NCI-H2171 (cell line): ENCODE results near the gene ATP9B.
"Not testable (repeated sequence)": the region's sequence is repeated elsewhere in the genome, so short reads cannot be mapped to it uniquely, and the experiment has no call there.

Source experiments
- DNase-seq: peaks from one replicate; lab custom pipeline; 2025; lab: John Stamatoyannopoulos, UW

ATP9B gene

GRCh38 chr18:79139206-79139605 is 70.0 kb downstream of the ATP9B start:
- no peak for DNase-seq

- no peak for DNase-seq
These were observed 77.8 kb downstream of the ATP9B start for GRCh38 chr18:79147014-79147413.

GRCh38 chr18:79151191-79151590 is 82.0 kb downstream of the ATP9B start:
- no peak for DNase-seq

DNA sequence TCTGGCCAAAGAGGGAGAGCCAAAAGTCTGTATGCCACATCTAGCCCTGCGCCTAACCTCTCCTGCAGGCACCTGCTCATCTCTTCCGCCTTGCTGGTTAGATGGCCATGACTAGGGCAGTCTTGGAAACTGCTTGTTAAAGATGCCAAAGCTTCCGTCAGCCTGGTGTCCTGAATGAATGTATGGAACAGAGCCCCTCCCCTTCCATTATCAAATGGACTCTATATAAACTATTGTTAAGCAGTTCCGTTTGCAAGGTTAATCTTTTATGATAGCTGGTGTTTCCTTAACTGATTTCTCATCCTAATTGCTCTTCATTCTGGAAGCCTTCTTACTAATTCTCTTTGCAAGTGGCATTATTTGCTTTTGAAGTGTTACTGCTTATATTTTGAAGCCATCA is 87.1 kb downstream of the ATP9B start:
- DNase-seq = no peak

DNA sequence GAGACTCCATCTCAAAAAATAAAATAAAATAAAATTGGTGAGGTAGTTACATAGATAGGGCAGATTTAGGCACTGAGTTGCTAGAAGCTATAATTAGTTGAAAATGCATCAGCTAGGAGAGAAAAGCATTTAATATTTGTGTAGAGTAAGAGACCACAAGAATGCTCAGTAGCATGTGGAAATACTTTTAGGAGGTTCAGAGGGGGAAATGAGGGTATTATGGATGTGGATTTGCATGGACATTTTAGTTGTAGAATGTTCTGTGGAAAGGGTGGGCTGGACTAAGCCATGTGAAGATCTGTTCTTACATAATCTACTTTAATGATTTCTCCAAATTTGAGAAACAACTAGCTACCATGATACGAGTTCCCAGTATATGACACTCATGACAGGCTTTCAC is 95.5 kb downstream of the ATP9B start:
- DNase-seq = no peak

GRCh38 chr18:79166702-79167101 is 97.5 kb downstream of the ATP9B start:
- no peak for DNase-seq

GRCh38 chr18:79167526-79168190 is 98.5 kb downstream of the ATP9B start:
- no peak for DNase-seq

DNA sequence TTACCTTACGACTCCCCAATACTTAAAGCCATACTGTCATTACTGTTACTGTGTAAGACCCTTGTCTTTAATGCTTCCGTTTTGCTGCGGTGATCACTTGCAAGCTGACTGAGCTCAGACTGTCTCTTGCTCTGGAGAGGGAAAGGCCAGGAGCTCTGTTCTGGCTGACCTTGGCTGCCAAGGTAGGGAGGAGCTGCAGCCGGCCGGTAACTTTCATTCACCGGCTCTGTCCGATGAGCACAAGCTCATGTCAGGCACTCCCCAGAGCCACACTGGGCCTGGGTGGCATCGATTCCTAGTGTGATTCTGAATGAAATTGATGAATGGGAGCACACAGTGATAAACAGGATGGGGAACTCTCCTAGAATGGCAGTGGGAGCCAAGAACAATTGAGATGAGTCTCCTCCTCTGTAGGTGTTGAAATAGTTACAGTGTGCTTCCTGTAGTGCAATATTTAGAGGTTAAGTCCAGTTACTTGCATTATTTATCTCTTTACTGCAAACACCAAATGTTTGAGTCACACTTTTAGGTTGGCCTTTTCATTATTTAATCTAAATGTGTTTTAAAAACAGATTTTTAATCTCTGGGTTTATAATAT is 100.9 kb downstream of the ATP9B start:
- DNase-seq = no peak

- not testable (repeated sequence) for DNase-seq
These were observed 103.1 kb downstream of the ATP9B start for GRCh38 chr18:79172331-79172730.

DNA sequence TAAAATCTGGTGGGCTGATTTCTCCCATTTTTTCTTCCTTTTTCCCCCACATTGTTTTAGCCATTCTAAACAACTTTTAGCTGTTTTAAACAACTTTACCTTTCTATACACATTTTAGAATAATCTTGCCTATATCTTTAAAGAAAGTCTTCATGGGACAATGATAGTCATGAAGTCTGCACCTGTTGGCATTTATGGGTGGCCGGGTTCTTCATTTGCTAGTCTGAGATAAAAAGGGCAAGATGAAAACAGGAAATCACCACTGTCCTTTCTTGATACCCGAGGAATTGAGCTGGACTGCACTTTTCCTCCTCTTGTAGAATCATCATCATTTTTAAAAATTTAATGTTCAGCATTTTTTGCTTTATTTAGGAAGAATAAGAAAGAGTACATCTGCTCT is 104.5 kb downstream of the ATP9B start:
- DNase-seq = no peak

DNA sequence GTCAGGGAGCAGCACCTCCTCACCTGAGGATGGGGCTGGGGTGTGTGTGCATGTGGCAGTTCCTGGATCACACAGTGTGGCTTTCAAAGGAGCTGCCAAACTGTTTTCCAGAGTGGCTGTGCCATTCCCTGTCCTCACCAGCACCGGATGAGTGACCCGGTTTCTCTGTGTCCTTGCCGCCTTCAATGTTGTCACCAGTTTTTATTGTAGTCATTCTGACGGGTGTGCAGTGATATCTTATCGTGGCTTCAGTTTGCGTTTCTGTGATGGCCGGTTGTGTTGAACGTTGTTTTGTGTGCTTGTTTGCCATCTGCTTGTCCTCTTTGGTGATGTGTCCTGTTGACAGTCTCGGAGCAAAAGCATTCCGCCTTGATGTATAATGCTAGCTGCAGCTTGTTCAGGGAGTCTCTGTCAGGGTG is 108.9 kb downstream of the ATP9B start:
- no peak for DNase-seq

GRCh38 chr18:79182047-79182713 is 113.0 kb downstream of the ATP9B start:
- DNase-seq = no peak

GRCh38 chr18:79185648-79186047 is 116.5 kb downstream of the ATP9B start:
- DNase-seq = no peak

DNA sequence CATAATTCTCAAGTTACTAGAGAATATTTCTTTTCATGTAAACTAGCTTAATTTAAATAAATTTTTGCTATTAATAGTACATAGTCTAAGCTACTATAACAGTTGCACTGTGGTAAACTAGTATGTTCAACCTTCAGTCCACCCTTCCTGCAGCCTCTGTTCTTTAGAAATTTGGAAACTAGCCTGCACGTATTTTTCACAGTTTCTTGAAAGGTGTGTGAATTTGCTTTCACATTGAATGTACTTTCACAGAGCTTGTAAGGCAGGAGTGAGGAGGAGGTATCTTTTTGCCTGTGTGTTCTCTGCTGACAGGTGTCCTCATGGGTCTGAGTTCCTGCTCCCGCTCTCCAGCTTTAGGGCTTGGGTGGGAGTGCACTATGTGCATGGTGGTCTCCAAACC is 117.5 kb downstream of the ATP9B start:
- no peak for DNase-seq

DNA sequence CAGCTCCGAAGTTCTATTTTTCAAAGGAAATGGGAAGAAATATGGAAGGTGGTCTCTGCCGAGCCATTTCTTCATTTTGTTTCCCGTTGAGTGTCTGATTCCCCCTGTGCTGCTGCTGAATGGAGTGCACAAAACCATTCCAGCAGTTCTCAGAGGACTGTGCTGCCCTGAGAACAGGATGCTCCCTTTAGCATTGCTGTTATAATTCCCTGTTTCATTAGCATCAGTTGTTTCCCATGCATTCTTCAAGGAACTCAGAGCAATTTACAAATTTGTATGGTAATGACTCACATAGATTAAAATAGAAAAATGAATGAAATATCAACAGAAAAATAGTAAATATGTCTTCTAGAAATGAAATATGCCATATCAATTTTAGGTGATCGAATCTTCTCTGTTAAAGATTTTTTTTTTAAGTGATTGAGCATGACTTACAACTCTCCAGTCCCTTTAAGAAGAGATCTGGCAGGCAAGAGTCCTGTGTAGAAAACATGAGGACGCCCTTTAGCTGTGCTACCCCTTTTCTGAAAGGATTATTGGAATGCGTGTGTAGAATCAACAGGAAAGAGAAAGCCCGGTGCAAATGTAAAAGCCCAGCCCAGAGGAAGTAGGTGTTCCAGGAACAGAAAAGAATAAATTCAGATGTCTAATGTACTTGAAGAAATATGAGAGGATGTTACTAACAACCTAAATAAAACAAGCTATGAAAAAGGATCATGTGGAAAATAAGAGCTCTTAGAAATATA is 118.5 kb downstream of the ATP9B start:
- no peak for DNase-seq

DNA sequence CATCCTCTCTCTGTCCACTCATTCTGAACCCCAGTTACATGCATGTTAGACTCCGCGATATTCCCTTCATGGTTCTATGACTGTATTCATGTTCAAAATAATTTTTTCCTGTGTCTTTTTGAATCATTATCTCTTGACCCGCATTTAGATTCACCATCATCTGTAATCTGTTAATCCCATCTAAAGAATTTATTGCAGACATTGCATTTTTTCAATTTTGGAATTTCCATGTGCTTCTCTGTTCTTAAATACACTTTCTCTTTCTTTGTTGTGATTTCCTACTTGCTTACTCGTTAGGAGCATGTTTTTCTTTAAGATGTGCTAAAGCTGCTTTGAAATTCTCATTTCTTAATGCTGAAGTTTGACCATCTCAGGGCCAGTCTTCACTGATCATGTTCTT is 122.2 kb downstream of the ATP9B start:
- DNase-seq = no peak

DNA sequence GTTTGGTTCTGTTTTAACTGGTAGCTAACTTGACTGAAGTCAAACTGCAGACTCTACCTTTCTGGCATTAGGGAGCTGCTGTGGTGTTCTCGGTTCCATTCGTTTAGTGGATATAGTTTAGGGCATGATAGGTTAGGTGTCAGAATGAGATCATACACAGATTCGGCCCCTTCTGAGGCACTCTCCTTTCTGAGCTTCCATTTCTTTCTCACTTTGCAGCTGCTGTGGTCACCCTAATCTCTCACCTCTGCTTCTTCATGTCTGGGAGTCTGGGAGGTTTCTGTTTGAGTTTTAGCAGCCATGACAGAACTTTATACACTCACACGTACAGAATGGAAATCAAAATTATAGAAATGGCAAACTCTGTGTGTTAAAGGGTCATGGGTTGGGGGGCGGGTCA is 122.8 kb downstream of the ATP9B start:
- no peak for DNase-seq

GRCh38 chr18:79193826-79194225 is 124.6 kb downstream of the ATP9B start:
- no peak for DNase-seq

- no peak for DNase-seq
These were observed 126.8 kb downstream of the ATP9B start for GRCh38 chr18:79195716-79196683.

DNA sequence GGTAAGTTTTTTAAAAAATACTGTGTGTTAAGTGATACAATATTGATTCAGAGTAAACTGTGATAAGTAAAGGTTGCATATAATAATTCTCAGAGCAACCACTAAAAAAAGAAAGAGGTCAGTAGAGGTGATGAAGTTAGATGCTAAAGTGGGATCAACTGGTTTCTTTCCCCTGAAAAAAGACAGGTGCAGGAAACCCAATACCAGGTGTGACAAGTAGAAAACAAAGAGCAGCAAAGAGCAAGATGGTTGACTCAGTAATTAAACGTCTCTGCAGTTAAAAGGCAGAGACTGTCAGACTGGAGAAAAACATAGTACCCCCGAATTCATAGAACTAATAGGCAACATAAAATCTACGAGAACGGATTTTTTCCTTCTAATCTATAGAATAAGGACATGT is 128.3 kb downstream of the ATP9B start:
- DNase-seq = peak; percentile 14

GRCh38 chr18:79199691-79200374 is 130.6 kb downstream of the ATP9B start:
- no peak for DNase-seq
